T-helper 1 cell treated with Interleukin-12 subunit alpha and Interleukin-12 subunit beta and Interleukin-4 antibody, amounts not matched to agents 30 μg/mL and 1 μg/mL, for 36 hours (primary cell): ENCODE data around the gene TMC1.
"Not testable (repeated sequence)": the region's sequence is repeated elsewhere in the genome, so short reads cannot be mapped to it uniquely, and the experiment has no call there.

ENCODE experiments used
- H3K27ac Mint-ChIP-seq: one replicate; pipeline ENCODE4 v1.8.0; 2021; ENCODE audit warnings: mild to moderate bottlenecking, mixed read lengths
- H3K27me3 Mint-ChIP-seq: one replicate; pipeline ENCODE4 v1.8.0; 2021; ENCODE audit warnings: low read depth, mixed read lengths
- H3K36me3 Mint-ChIP-seq: one replicate; pipeline ENCODE4 v1.8.0; 2021; ENCODE audit warnings: low read depth, mixed read lengths
- H3K4me1 Mint-ChIP-seq: one replicate; pipeline ENCODE4 v1.8.0; 2021; ENCODE audit warnings: low read depth, mixed read lengths
- H3K4me3 Mint-ChIP-seq: one replicate; pipeline ENCODE4 v1.8.0; 2021; ENCODE audit warnings: mild to moderate bottlenecking, moderate library complexity, mixed read lengths
- H3K9me3 Mint-ChIP-seq: one replicate; pipeline ENCODE4 v1.8.0; 2021; ENCODE audit warnings: mixed read lengths

The TMC1 gene

DNA sequence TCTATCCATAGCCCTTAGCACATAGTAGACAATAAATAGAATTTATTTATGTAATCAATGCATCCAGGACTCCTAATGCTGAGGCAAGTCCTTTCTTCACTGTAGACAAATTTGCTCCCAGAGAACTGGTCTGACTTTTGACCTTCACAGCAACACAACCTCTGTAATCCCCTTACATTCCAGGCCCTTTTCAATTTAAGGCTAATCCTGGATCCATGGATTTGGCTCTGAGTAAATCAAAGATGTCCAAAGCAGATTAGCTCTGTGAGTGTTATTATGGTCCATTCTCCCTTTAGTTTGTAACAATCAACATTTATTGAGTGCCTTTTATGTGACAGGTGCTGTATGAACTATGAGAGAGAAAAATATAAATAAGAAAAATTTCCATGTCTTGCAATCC, 27.4 kb upstream of the TMC1 start:
- peaks cover 1% of the 10 kb centered on the region for H3K4me1 Mint-ChIP-seq
- no peak overlapping the region for H3K27ac Mint-ChIP-seq
- H3K9me3 Mint-ChIP-seq = no peaks in the 10 kb centered on the region
- no peak overlapping the region for H3K4me3 Mint-ChIP-seq
- H3K36me3 Mint-ChIP-seq = no peaks in the 10 kb centered on the region
- peaks cover 4% of the 10 kb centered on the region for H3K27me3 Mint-ChIP-seq

GRCh38 chr9:72497447-72498046, 23.9 kb upstream of the TMC1 start:
- H3K36me3 Mint-ChIP-seq = no peaks in the 10 kb centered on the region
- H3K4me3 Mint-ChIP-seq = no peak overlapping the region
- no peaks in the 10 kb centered on the region for H3K9me3 Mint-ChIP-seq
- peaks cover 1% of the 10 kb centered on the region for H3K4me1 Mint-ChIP-seq
- no peak overlapping the region for H3K27ac Mint-ChIP-seq
- no peaks in the 10 kb centered on the region for H3K27me3 Mint-ChIP-seq

DNA sequence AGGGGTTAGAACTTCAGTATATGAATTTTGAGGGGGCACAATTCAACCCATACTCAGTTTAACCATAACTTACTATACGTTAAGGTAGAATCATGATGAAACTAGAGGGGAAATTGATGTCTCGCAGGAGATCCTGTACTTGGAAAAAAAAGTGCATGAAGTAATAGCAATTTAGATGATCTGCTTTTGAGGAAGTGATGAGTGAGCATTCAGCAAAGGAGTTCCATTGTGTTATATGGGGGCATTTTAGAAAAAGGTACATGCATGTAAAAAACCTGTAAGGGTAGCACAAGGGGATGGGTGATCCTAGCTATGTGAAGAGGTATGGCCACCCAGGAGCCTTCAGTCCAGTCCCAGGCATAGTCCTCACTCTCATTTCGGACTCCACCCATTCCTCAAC, 14.8 kb upstream of the TMC1 start:
- Mint-ChIP-seq H3K36me3 (no peaks in the 10 kb centered on the region), H3K4me3 (no peak overlapping the region), H3K27ac (no peak overlapping the region), H3K4me1 (peaks cover 9% of the 10 kb centered on the region), H3K27me3 (no peaks in the 10 kb centered on the region), H3K9me3 (no peaks in the 10 kb centered on the region)

DNA sequence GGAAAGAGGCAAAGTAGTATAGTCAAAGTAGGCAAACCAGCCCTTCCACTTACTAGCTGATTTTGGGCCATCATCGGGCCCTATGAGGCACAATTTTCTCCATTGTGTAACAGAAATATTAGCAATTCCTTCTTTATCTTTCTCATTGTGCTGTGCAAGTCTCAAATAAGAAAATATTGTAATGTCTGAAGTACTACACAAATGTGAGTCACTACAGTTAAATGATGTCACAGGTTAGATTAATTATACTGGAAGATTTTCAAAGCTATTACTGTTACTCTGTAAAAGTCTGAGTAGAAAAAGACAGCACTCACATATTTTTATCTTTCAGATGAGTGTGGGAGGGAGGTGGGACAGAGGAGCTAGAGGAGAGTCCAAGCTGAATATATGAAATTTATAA, 12.4 kb upstream of the TMC1 start:
- Mint-ChIP-seq H3K9me3 (no peaks in the 10 kb centered on the region), H3K27ac (no peak overlapping the region), H3K36me3 (no peaks in the 10 kb centered on the region), H3K4me1 (peaks cover 9% of the 10 kb centered on the region), H3K4me3 (no peak overlapping the region), H3K27me3 (no peaks in the 10 kb centered on the region)

GRCh38 chr9:72509635-72510034, 11.8 kb upstream of the TMC1 start:
- Mint-ChIP-seq H3K36me3 (no peaks in the 10 kb centered on the region), H3K27me3 (no peaks in the 10 kb centered on the region), H3K4me1 (peaks cover 9% of the 10 kb centered on the region), H3K27ac (peak overlapping the region; percentile 70), H3K4me3 (no peak overlapping the region), H3K9me3 (no peaks in the 10 kb centered on the region)

DNA sequence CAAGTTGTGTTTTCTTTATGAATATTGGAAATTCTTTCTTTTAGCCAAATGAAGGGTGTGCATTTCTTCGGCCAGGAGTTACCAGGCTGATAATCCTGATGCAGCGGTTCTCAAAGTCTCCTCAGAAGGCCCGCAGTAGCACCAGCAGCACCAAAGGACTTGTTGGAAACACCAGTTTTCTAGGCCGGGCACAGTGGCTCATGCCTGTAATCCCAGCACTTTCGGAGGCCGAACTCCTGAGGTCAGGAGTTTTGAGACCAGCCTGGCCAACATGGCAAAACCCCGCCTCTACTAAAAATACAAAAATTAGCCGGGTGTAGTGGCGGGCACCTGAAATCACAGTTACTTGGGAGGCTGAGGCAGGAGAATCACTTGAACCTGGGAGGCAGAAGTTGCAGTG, 397 bp upstream of the TMC1 start:
- H3K4me3 Mint-ChIP-seq, H3K36me3 Mint-ChIP-seq, H3K27me3 Mint-ChIP-seq, H3K27ac Mint-ChIP-seq, H3K9me3 Mint-ChIP-seq: not testable (repeated sequence)
- H3K4me1 Mint-ChIP-seq = peaks cover 22% of the 10 kb centered on the region

DNA sequence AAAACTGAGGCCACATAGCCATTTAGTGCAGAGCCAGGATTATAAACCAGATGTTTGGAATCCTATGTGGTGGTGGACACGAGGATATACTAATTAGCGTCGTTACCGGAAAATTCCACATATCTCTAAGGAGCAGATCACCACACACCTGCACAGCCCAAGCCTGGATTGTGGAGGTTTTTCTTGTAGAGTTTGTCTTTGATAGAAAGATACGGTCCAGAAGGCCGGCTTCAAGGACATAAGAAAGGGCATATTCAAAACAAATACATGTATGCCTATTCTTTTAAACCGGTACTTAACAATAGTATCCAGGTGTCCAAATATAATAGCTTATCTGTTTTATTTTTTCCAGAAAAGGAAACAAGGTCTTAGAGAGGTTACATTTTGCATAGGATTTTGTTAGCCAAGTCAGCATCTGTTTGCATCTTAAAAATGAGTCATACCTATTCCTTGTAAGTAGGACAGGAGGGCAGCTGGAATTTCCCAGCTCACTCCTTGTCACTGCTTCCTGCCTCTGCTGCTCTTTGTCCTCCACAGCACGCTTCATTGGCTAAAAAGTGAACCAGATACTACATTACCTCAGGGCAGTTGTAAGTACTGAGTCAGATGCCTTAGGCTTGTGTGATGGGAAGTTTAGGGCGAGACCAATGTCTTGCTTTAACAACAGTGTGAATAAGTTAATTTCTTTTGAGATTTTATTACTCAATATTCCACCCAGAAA, 3.6 kb downstream of the TMC1 start:
- H3K4me1 Mint-ChIP-seq = peaks cover 52% of the 10 kb centered on the region
- peak overlapping the region; percentile 79 for H3K27ac Mint-ChIP-seq
- peaks cover 4% of the 10 kb centered on the region for H3K36me3 Mint-ChIP-seq
- H3K9me3 Mint-ChIP-seq = no peaks in the 10 kb centered on the region
- no peaks in the 10 kb centered on the region for H3K27me3 Mint-ChIP-seq
- H3K4me3 Mint-ChIP-seq = no peak overlapping the region

DNA sequence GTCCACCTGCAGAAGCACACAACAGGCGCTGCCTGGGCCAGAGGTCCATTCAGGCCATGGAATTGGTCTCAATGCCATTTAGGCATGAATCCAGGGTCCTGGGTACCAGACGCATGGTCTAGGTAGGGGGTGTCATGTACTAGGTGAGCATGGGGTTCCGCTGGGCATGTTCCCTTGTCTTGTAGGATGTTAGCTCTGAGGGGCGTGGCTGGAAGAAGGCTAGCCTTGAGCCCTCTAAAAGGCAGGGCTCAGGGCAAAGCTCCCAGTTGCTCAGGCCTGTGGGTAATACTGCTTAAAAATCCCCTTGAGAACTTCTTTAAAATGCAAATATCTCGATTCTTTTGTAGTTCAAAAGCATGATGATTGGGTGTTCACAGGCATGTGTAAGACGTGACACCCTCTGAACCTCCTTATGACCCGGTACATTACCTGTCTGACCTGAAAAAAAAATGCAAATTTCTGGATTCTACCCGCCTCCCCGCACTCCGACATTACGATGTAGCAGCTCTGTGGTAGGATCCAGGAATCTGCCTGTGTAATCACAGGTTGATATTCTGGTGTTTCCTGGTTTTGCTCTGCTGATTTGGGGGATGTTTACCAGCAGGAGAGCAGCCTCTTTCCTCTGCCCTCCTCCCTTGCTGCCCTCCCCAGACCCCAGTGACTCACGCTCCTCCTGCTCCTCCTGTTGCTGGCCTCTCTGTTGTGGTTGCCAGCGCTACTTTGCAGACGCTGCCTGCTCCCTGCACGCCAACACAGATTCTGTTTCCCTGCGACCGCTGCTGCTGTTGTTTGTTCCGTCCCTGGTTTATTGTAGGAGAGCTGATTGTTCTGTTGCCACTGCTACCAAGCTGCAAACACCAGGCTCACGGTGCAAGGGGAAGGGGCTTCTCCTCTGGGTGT, 5.7 kb downstream of the TMC1 start:
- peak overlapping the region; percentile 92 for H3K27ac Mint-ChIP-seq
- H3K36me3 Mint-ChIP-seq = peaks cover 4% of the 10 kb centered on the region
- H3K4me1 Mint-ChIP-seq = peaks cover 53% of the 10 kb centered on the region
- peaks cover 4% of the 10 kb centered on the region for H3K9me3 Mint-ChIP-seq
- peak overlapping the region; percentile 85 for H3K4me3 Mint-ChIP-seq
- H3K27me3 Mint-ChIP-seq = no peaks in the 10 kb centered on the region

DNA sequence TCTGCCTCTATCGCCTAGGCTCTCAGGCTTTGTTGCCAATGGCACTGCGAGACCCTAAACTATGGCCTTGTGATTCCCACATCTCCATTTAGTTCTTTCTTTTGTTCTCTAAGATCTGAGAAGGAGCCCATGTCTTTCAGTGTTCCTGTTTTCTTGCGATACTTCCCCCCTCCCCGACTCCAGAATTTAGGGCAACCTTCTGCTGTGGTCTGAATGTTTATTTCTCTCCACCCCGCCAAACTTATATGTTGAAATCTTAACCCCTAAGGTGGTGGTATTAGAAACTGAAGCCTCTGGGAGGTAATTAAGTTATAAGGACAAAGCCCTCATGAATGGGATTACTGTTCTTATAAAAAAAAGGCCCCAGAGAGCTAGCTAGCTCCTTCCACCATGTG, 6.4 kb downstream of the TMC1 start:
- peaks cover 50% of the 10 kb centered on the region for H3K4me1 Mint-ChIP-seq
- peak overlapping the region; percentile 85 for H3K4me3 Mint-ChIP-seq
- H3K36me3 Mint-ChIP-seq = peaks cover 1% of the 10 kb centered on the region
- peak overlapping the region; percentile 92 for H3K27ac Mint-ChIP-seq
- H3K27me3 Mint-ChIP-seq = no peaks in the 10 kb centered on the region
- H3K9me3 Mint-ChIP-seq = peaks cover 4% of the 10 kb centered on the region

DNA sequence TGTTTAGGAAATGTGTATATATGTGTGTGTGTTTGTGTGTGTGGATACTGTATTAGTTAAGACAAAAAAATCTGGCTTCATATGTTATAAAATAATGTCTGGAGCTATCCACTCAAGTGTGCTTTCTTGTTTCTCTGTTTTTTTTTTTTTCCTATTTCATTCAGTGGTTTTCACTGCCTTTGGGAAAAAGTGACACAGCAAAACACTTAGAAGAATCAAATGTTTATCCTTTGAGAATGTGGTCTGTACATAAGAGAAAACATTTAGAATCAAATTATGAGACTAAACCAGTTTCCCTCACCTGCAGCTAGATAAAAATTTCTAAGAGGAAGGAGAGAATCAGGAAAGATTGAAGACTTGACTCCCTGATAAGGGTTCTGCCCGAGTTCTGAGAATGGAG, 8.1 kb downstream of the TMC1 start:
- peaks cover 4% of the 10 kb centered on the region for H3K9me3 Mint-ChIP-seq
- peaks cover under 1% of the 10 kb centered on the region for H3K36me3 Mint-ChIP-seq
- H3K4me1 Mint-ChIP-seq = peaks cover 47% of the 10 kb centered on the region
- no peaks in the 10 kb centered on the region for H3K27me3 Mint-ChIP-seq
- no peak overlapping the region for H3K27ac Mint-ChIP-seq
- no peak overlapping the region for H3K4me3 Mint-ChIP-seq

- Mint-ChIP-seq H3K4me3 (no peak overlapping the region), H3K36me3 (peaks cover 2% of the 10 kb centered on the region), H3K9me3 (peaks cover 9% of the 10 kb centered on the region), H3K27ac (no peak overlapping the region), H3K27me3 (no peaks in the 10 kb centered on the region), H3K4me1 (peaks cover 12% of the 10 kb centered on the region)
Observed at GRCh38 chr9:72533322-72533721, 11.9 kb downstream of the TMC1 start.

DNA sequence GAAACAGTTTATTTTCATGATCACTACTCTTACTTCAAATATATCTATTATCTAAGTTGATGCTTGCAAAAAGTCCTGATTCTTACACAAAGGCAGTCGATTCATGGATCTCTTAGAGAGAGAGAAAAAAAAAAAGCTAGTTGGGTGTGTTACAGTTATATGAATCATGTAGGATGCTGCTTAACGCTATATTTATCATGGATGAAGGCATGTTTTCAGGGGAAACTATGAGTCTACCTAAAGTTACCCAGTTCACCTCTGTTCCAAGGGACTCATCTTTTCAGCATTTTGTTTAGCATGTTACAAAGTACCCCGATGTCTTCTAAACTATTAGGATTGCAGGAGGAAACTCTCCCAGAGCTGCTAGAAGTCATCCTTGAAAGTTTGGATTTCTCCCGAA, 13.5 kb downstream of the TMC1 start:
- Mint-ChIP-seq H3K4me3 (no peak overlapping the region), H3K27ac (no peak overlapping the region)

GRCh38 chr9:72537011-72537545, 15.7 kb downstream of the TMC1 start:
- Mint-ChIP-seq H3K27ac (peak overlapping the region; percentile 46), H3K36me3 (peaks cover 15% of the 10 kb centered on the region), H3K4me1 (peaks cover 27% of the 10 kb centered on the region), H3K27me3 (no peaks in the 10 kb centered on the region), H3K4me3 (no peak overlapping the region), H3K9me3 (peaks cover 12% of the 10 kb centered on the region)

More for the DNA sequence above, 13.5 kb downstream of the TMC1 start:
- Mint-ChIP-seq H3K9me3 (peaks cover 12% of the 10 kb centered on the region), H3K27me3 (no peaks in the 10 kb centered on the region), H3K4me1 (peaks cover 14% of the 10 kb centered on the region), H3K36me3 (peaks cover 8% of the 10 kb centered on the region)

DNA sequence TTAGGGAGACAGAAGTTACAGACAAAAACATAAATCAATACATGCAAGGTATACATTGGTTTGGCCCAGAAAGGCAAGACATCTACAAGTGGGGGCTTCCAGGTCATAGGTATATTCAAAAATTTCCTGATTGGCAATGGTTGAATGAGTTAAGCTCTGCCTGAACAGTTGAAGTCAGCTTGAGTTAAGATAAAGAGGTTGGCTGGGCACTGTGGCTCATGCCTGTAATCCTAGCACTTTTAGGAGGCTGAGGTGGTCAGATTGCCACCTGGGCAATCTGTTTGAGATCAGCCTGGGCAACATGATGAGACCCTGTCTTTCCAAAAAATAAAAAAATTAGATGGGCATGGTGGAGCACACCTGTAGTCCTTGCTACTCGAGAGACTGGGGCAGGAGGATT, 16.3 kb downstream of the TMC1 start:
- H3K27me3 Mint-ChIP-seq = no peaks in the 10 kb centered on the region
- peaks cover 12% of the 10 kb centered on the region for H3K9me3 Mint-ChIP-seq
- H3K4me3 Mint-ChIP-seq = no peak overlapping the region
- H3K36me3 Mint-ChIP-seq = peaks cover 15% of the 10 kb centered on the region
- H3K27ac Mint-ChIP-seq = no peak overlapping the region
- H3K4me1 Mint-ChIP-seq = peaks cover 29% of the 10 kb centered on the region
